GM12878 (cell line): ENCODE results near the gene CCDC187. TPM values are rescaled to one million over a fixed set of nuclear protein-coding genes. Genes with fewer than 3 reads are reported as not detected.
A peak's percentile ranks its signal among the peaks of the same experiment; 100 is the strongest.

ENCODE experiments used
- ATAC-seq: fragments of 200-7000 bp; cut with Tn5 transposase; 3 replicates; pipeline ENCODE4 v1.9.1; 2020; ENCODE audit warnings: mild to moderate bottlenecking, moderate library complexity
- BruUV-seq: library from RNA; stranded (reverse); fragments of 400-500 nt; replicated peaks from 2 replicates; lab custom pipeline; 2021; lab: Mats Ljungman, UMichigan
- CTCF ChIA-PET: fragments of 300-600 bp; sonication (Branson Sonifier 250); formaldehyde crosslinking; extraction: SDS; loops from one replicate; lab custom pipeline; 2021; ENCODE audit warnings: inconsistent platforms; lab: Yijun Ruan, JAX
- POLR2A ChIA-PET: fragments of 350-600 bp; formaldehyde crosslinking; extraction: SDS; loops from one replicate; lab custom pipeline; 2021; ENCODE audit warnings: inconsistent platforms; lab: Charles Lee
- RAD21 ChIA-PET: fragments of 300-600 bp; sonication (Branson Sonifier 250); formaldehyde crosslinking; loops from one replicate; lab custom pipeline; 2023; ENCODE audit warnings: antibody characterized with exemption; ENCODE audit not compliant: unreplicated experiment; lab: Charles Lee
- SMC1A ChIA-PET: fragments of 300-600 bp; sonication (Branson Sonifier 250); formaldehyde crosslinking; loops from one replicate; lab custom pipeline; 2023; ENCODE audit not compliant: unreplicated experiment, uncharacterized antibody; lab: Charles Lee
- DNase-seq: peaks from one replicate; pipeline ENCODE4 v3.0.0-alpha.2; 2011; ENCODE audit warnings: low read depth, low spot score
- FAIRE-seq: peaks from 3 replicates; lab custom pipeline; 2011; peaks lifted over from hg19 to GRCh38; lab: Jason Lieb, UNC
- H2AFZ ChIP-seq: 2 replicates; pipeline ENCODE4 v1.6.0; 2011; ENCODE audit warnings: low read depth, low read length, control low read depth; ENCODE audit not compliant: control insufficient read depth
- H3K27ac ChIP-seq: 2 replicates; pipeline ENCODE4 v1.5.1; 2011; ENCODE audit warnings: control low read depth; ENCODE audit not compliant: control insufficient read depth, insufficient read depth
- H3K27me3 ChIP-seq, 2 experiments: replicated peaks in 1 of 2; 2 replicates each; pipeline versions ENCODE4 v1.6.0 to v1.6.1; 2011; ENCODE audit warnings: low read length in 1 of 2; ENCODE audit not compliant: control insufficient read depth in 2 of 2, insufficient read depth in 2 of 2
- H3K36me3 ChIP-seq, 2 experiments: 2 replicates each; pipeline ENCODE4 v1.5.1; 2011; ENCODE audit warnings: low read length in 1 of 2; ENCODE audit not compliant: control insufficient read depth in 2 of 2, insufficient read depth in 2 of 2
- H3K4me1 ChIP-seq: 2 replicates; pipeline ENCODE4 v1.6.1; 2011; ENCODE audit warnings: mild to moderate bottlenecking, low read length, moderate library complexity, mixed read lengths; ENCODE audit not compliant: control insufficient read depth, insufficient read depth
- H3K4me2 ChIP-seq: 2 replicates; pipeline ENCODE4 v1.6.0; 2011; ENCODE audit warnings: control low read depth; ENCODE audit not compliant: control insufficient read depth, insufficient read depth
- H3K4me3 ChIP-seq: fragments of 200-600 bp; sonication (generic); 2 replicates; pipeline ENCODE4 v1.5.1; 2016
- H3K79me2 ChIP-seq: 2 replicates; pipeline ENCODE4 v1.6.0; 2011; ENCODE audit warnings: low read length; ENCODE audit not compliant: control insufficient read depth, insufficient read depth
- H3K9ac ChIP-seq: 2 replicates; pipeline ENCODE4 v1.8.0; 2011; ENCODE audit warnings: low read length, control low read depth, mixed read lengths; ENCODE audit not compliant: control insufficient read depth, insufficient read depth
- H3K9me3 ChIP-seq: replicated peaks from 3 replicates; pipeline ENCODE4 v1.5.1; 2011; ENCODE audit warnings: mild to moderate bottlenecking, low read length; ENCODE audit not compliant: control insufficient read depth, insufficient read depth
- H4K20me1 ChIP-seq: 2 replicates; pipeline ENCODE4 v1.6.0; 2011; ENCODE audit not compliant: control insufficient read depth, insufficient read depth
- DPF2 ChIP-seq: fragments of 450-650 bp; IDR thresholded peaks from 2 replicates; pipeline ENCODE4 v1.6.1; 2017; ENCODE audit warnings: mild to moderate bottlenecking
- EP300 ChIP-seq, 2 experiments: fragments of 150-350 bp in 1 of 2; IDR thresholded peaks; 2 replicates each; pipeline ENCODE4 v1.6.1; 2011 to 2012; ENCODE audit warnings: low read depth in 2 of 2, low read length in 2 of 2, borderline replicate concordance in 1 of 2, improper control_type of control experiment in 1 of 2, inconsistent platforms in 1 of 2; ENCODE audit not compliant: control insufficient read depth in 1 of 2
- MTA2 ChIP-seq: fragments of 450-650 bp; IDR thresholded peaks from 2 replicates; pipeline ENCODE4 v1.6.1; 2016; ENCODE audit warnings: low read depth, mild to moderate bottlenecking, moderate library complexity
- NFYB ChIP-seq: IDR thresholded peaks from 2 replicates; pipeline ENCODE4 v1.6.1; 2011; ENCODE audit warnings: low read depth, mild to moderate bottlenecking, low read length, improper control_type of control experiment, moderate library complexity; ENCODE audit not compliant: insufficient read depth
- RAD21 ChIP-seq: IDR thresholded peaks from 2 replicates; pipeline ENCODE4 v1.6.1; 2011; ENCODE audit warnings: mild to moderate bottlenecking, low read depth, low read length, moderate library complexity; ENCODE audit not compliant: insufficient read depth
- RBBP5 ChIP-seq: fragments of 200-600 bp; sonication (generic); conservative IDR thresholded peaks from 2 replicates; pipeline ENCODE4 v1.6.1; 2016
- SREBF2 ChIP-seq: IDR thresholded peaks from 2 replicates; pipeline ENCODE4 v1.6.1; 2012; ENCODE audit warnings: mild to moderate bottlenecking, low read length
- SRF ChIP-seq, 2 experiments: IDR thresholded peaks; 2 replicates each; pipeline ENCODE4 v1.6.1; 2011; ENCODE audit warnings: low read depth in 2 of 2, low read length in 2 of 2, mild to moderate bottlenecking in 1 of 2, moderate library complexity in 1 of 2
- STAT1 ChIP-seq: fragments of 450-650 bp; conservative IDR thresholded peaks from 2 replicates; pipeline ENCODE4 v1.6.1; 2014; ENCODE audit warnings: antibody characterized with exemption, mild to moderate bottlenecking
- WRNIP1 ChIP-seq: IDR thresholded peaks from 2 replicates; pipeline ENCODE4 v1.6.1; 2011; ENCODE audit warnings: low read depth, low read length, improper control_type of control experiment, borderline replicate concordance
- WGBS: methylation state at CpG from one replicate; pipeline ENCODE4 v1.1.6; 2016; ENCODE audit warnings: low lambda C conversion rate; ENCODE audit not compliant: insufficient replicate concordance, insufficient coverage; ENCODE audit errors: missing lambda C conversion rate; 5-methylcytosine and 5-hydroxymethylcytosine counted together
- in situ Hi-C: fragments of 300-500 bp; cut with MboI; formaldehyde crosslinking; loops from 9 replicates; pipeline ENCODE4 v1.14.3; 2018; ENCODE audit warnings: mixed read lengths
- intact Hi-C: fragments of 100-400 bp; cut with micrococcal nuclease; formaldehyde crosslinking; loops from one replicate; pipeline ENCODE4 v1.14.2; 2022; ENCODE audit not compliant: unreplicated experiment
- polyA plus RNA-seq, 11 experiments: library from polyadenylated mRNA; depleted of rRNA in 4 of 11; unstranded in 6 of 11; stranded (reverse) in 5 of 11; fragments of >200 nt; fragmentation: Nextera tagmentation in 4 of 11; fragmentation: Illumina TruSeq in 1 of 11; extraction: Ambion mirVana in 4 of 11; extraction: Trizol in 1 of 11; gene quantifications; 1 replicate in 1 of 11; 2 replicates in 10 of 11; pipeline versions ENCODE4 v1.2.1 to v1.2.3, GENCODE V29; 2011 to 2016; ENCODE audit warnings: inconsistent platforms in 2 of 11, missing spikeins in 2 of 11, low read depth in 1 of 11
- total RNA-seq, 4 experiments: library from RNA; depleted of rRNA in 3 of 4; stranded (reverse); fragments of >200 nt in 3 of 4; fragmentation: Illumina TruSeq in 1 of 4; extraction: Trizol in 1 of 4; gene quantifications; 2 replicates each; pipeline versions ENCODE4 v1.2.1 to v1.2.3, GENCODE V29; 2013 to 2021
- TF ChIP-seq, protein P1 (sequence below): fragments of 150-350 bp; IDR thresholded peaks from 2 replicates; pipeline ENCODE4 v1.6.1; 2014; ENCODE audit warnings: mild to moderate bottlenecking, low read depth, low read length
- TF ChIP-seq, protein P2 (sequence below): IDR thresholded peaks from 2 replicates; pipeline ENCODE4 v1.6.1; 2011; ENCODE audit warnings: borderline replicate concordance, low read depth, mild to moderate bottlenecking, moderate library complexity, low read length; ENCODE audit not compliant: insufficient read depth, poor library complexity, severe bottlenecking

CCDC187 gene
- total and polyA plus RNA-seq, 10 of the 15 experiments (the other 5 are each of a cell fraction or from before 2014, with no cell fraction given) = 0.04 to 0.23 (median 0.04) TPM; not detected in 7

DNA sequence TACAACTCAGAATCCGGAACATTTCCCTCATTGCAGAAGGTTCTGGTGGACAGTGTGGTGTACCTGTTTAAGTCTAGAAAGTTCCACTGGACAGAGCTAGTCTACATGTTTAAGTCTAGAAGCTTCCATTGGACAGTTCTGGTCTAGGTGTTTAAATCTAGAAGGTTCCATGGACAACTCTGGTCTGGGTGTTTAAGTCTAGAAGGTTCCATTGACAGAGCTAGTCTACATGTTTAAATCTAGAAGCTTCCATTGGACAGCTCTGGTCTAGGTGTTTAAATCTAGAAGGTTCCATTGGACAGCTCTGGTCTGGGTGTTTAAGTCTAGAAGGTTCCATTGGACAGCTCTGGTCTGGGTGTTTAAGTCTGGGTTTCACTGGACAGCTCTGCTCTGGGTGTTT is 25.0 kb downstream of the CCDC187 start:
- BruUV-seq = no TSS peak
- CTCF ChIA-PET = interaction anchor here (0.8 to 2.2 kb wide), 2 partner anchors 108 to 157 kb away, joined by 4 to 9 read pairs; no protein-coding TSS in a partner anchor
- POLR2A ChIA-PET = no interaction called here
- no peak for DNase-seq
- no peak overlapping the region for H2AFZ ChIP-seq
- 19% methylated on average over 1 of the region's 1 CpG for WGBS
- FAIRE-seq = no peak
- TF ChIP-seq, protein P1, sequence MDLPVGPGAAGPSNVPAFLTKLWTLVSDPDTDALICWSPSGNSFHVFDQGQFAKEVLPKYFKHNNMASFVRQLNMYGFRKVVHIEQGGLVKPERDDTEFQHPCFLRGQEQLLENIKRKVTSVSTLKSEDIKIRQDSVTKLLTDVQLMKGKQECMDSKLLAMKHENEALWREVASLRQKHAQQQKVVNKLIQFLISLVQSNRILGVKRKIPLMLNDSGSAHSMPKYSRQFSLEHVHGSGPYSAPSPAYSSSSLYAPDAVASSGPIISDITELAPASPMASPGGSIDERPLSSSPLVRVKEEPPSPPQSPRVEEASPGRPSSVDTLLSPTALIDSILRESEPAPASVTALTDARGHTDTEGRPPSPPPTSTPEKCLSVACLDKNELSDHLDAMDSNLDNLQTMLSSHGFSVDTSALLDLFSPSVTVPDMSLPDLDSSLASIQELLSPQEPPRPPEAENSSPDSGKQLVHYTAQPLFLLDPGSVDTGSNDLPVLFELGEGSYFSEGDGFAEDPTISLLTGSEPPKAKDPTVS = peak; percentile 93
- TF ChIP-seq RAD21 = no peak
- TF ChIP-seq, all 136 proteins: peak for 1
- H3K36me3 ChIP-seq = no peaks in the 10 kb centered on the region
- ATAC-seq = no peak
- H3K4me2 ChIP-seq = no peak overlapping the region
- no peak overlapping the region for H3K9ac ChIP-seq
- H3K79me2 ChIP-seq = no peaks in the 10 kb centered on the region
- no peak overlapping the region for H3K4me3 ChIP-seq
- intact Hi-C loops (no loop called here), in situ Hi-C loops (no loop called here)
- no peaks in the 10 kb centered on the region for H4K20me1 ChIP-seq
- peaks cover 0 to 2% of the 10 kb centered on the region in 2 experiments; a peak in 2 of 4 replicates for H3K27me3 ChIP-seq
- ChIA-PET RAD21 (interaction anchor here (1.6 kb wide), 1 partner anchor 108 kb away, joined by 6 read pairs; no protein-coding TSS in a partner anchor), SMC1A (no interaction called here)
- no peak overlapping the region for H3K27ac ChIP-seq
- H3K9me3 ChIP-seq = no peaks in the 10 kb centered on the region
- H3K4me1 ChIP-seq = no peaks in the 10 kb centered on the region

DNA sequence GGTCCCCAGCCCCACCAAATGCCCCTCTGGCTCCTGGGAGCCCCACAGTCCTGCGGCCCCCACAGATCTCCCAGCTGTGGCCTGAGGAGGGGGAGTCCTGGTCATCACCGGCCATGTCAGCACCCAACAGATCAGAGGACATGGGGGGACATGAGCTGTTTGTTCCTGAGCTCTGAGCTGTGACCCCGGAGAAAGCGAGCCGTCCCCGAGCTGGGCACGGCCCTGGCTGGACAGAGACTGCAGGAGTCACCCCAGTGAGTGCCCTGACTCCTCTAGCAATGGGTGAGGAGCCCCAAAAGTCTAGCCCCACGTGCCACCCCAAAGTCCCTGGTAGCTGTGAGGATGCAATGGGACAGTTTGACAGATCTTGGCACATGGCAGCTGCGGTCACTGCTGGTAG is 25.7 kb downstream of the CCDC187 start:
- H3K36me3 ChIP-seq = no peaks in the 10 kb centered on the region
- no peak overlapping the region for H3K9ac ChIP-seq
- no peak overlapping the region for H2AFZ ChIP-seq
- FAIRE-seq (no peak), DNase-seq (no peak), ATAC-seq (no peak)
- H4K20me1 ChIP-seq = no peaks in the 10 kb centered on the region
- SMC1A ChIA-PET = no interaction called here
- RAD21 ChIA-PET = interaction anchor here (1.6 kb wide), 1 partner anchor 107 kb away, joined by 6 read pairs; no protein-coding TSS in a partner anchor
- BruUV-seq = no TSS peak
- H3K9me3 ChIP-seq = no peaks in the 10 kb centered on the region
- no peak overlapping the region for H3K4me3 ChIP-seq
- H3K4me2 ChIP-seq = no peak overlapping the region
- H3K79me2 ChIP-seq = no peaks in the 10 kb centered on the region
- no peak for TF ChIP-seq SREBF2
- no peak for TF ChIP-seq MTA2
- TF ChIP-seq DPF2 = no peak
- no peak for TF ChIP-seq SRF (IDR thresholded peaks at IDR 0.05; ENCODE audit: low read depth in 2 of 2, low read length in 2 of 2)
- no peak for TF ChIP-seq STAT1
- TF ChIP-seq, protein P2, sequence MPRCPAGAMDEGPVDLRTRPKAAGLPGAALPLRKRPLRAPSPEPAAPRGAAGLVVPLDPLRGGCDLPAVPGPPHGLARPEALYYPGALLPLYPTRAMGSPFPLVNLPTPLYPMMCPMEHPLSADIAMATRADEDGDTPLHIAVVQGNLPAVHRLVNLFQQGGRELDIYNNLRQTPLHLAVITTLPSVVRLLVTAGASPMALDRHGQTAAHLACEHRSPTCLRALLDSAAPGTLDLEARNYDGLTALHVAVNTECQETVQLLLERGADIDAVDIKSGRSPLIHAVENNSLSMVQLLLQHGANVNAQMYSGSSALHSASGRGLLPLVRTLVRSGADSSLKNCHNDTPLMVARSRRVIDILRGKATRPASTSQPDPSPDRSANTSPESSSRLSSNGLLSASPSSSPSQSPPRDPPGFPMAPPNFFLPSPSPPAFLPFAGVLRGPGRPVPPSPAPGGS = no peak
- TF ChIP-seq RBBP5 = no peak
- no peak for TF ChIP-seq NFYB
- no peak for TF ChIP-seq WRNIP1
- no peak for TF ChIP-seq EP300 (IDR thresholded peaks at IDR 0.05; ENCODE audit: borderline replicate concordance in 1 of 2, control insufficient read depth in 1 of 2, low read depth in 2 of 2, low read length in 2 of 2)
- intact Hi-C loops = no loop called here
- CTCF ChIA-PET = interaction anchor here (1.4 to 2.2 kb wide), 2 partner anchors 9 to 108 kb away, joined by 7 to 9 read pairs; no protein-coding TSS in a partner anchor
- in situ Hi-C loops = no loop called here
- POLR2A ChIA-PET = no interaction called here
- 9% methylated on average over 5 of the region's 9 CpGs for WGBS
- H3K27ac ChIP-seq = no peak overlapping the region
- peaks cover 0 to 2% of the 10 kb centered on the region in 2 experiments; a peak in 2 of 4 replicates for H3K27me3 ChIP-seq
- no peaks in the 10 kb centered on the region for H3K4me1 ChIP-seq
